Adrenal gland (tissue), 12 donors: Measurements from ENCODE around the gene CFAP47. TPM values are rescaled to one million over a fixed set of nuclear protein-coding genes. Genes with fewer than 3 reads are reported as not detected.

Experiments
- DNase-seq, 7 donors: peaks; one replicate each; pipeline ENCODE4 v3.0.0-alpha.2; 2019 to 2020
- H3K27ac ChIP-seq, 5 donors: fragments of 200-600 bp; sonication (generic) in 4 of 5; 1 replicate in 3 of 5; 2 replicates in 2 of 5; pipeline versions ENCODE4 v1.5.1 to v1.8.0; 2016 to 2020; ENCODE audit warnings: mild to moderate bottlenecking in 1 of 5
- H3K27me3 ChIP-seq: fragments of 200-600 bp; 2 replicates; pipeline ENCODE4 v1.8.0; 2021
- H3K36me3 ChIP-seq, 2 donors: fragments of 200-600 bp; replicated peaks in 1 of 2; 1 replicate in 1 of 2; 2 replicates in 1 of 2; pipeline versions ENCODE4 v1.5.1 to v1.8.0; 2018 to 2022
- H3K4me1 ChIP-seq, 2 donors: fragments of 200-600 bp; replicated peaks in 1 of 2; 1 replicate in 1 of 2; 2 replicates in 1 of 2; pipeline versions ENCODE4 v1.5.1 to v1.8.0; 2018 to 2021
- H3K4me3 ChIP-seq, 4 donors: fragments of 200-600 bp; sonication (generic) in 3 of 4; one replicate each; pipeline ENCODE4 v1.5.1; 2016 to 2018
- H3K9me3 ChIP-seq, 3 donors: fragments of 200-600 bp; sonication (generic) in 1 of 3; replicated peaks in 1 of 3; 1 replicate in 2 of 3; 2 replicates in 1 of 3; pipeline versions ENCODE4 v1.5.1 to v1.8.0; 2016 to 2021
- CTCF ChIP-seq, 6 experiments: fragments of 450-650 bp in 4 of 6; fragments of 200-600 bp in 2 of 6; sonication (generic) in 1 of 6; IDR thresholded peaks; 1 replicate in 5 of 6; 2 replicates in 1 of 6; pipeline versions ENCODE4 v1.5.1 to v1.8.0; 2016 to 2021; ENCODE audit warnings: antibody characterized with exemption in 6 of 6, mild to moderate bottlenecking in 2 of 6, moderate library complexity in 1 of 6
- POLR2A ChIP-seq, 2 donors: fragments of 450-650 bp; IDR thresholded peaks; one replicate each; pipeline ENCODE4 v1.6.1; 2017; ENCODE audit warnings: antibody characterized with exemption in 2 of 2, mild to moderate bottlenecking in 2 of 2, moderate library complexity in 1 of 2
- WGBS, 4 donors: extraction: QIAGEN DNeasy Blood & Tissue Kit in 2 of 4; methylation state at CpG; one replicate each; pipeline versions ENCODE4 v1.1.5 to v1.1.7; 2013 to 2017; 5-methylcytosine and 5-hydroxymethylcytosine counted together
- intact Hi-C, 2 donors: fragments of 100-400 bp; cut with DNase I; formaldehyde crosslinking; loops; one replicate each; pipeline versions ENCODE4 v1.14.1 to v1.15.0; 2022 to 2023
- polyA plus RNA-seq, 3 donors: library from polyadenylated mRNA; stranded (reverse); fragments of 200-250 nt in 2 of 3; fragments of 350-450 nt in 1 of 3; fragmentation: Illumina TruSeq in 1 of 3; extraction: RNeasy Lipid Tissue Mini Kit (QIAGEN cat#74804) in 1 of 3; gene quantifications; one replicate each; pipeline ENCODE4 v1.2.3, GENCODE V29; 2013 to 2014
- total RNA-seq, 9 donors: library from RNA; depleted of rRNA in 4 of 9; stranded (reverse); fragments of >200 nt in 4 of 9; fragments of 120-200 nt in 1 of 9; fragmentation: NEBNext Ultra II Directional in 1 of 9; extraction: Animal tissue kit (Norgen Biotek cat#: 25700) in 1 of 9; gene quantifications; one replicate each; pipeline versions ENCODE4 v1.1.0 to v1.2.4, GENCODE V29; 2013 to 2023
- donor health status: healthy with polysubstance abuse.
- donor health status: Bipolar disorder and iron deficiency.
- donor health status: DM: yes; HTN: yes; CAD: no.
- donor health status: DM: no; HTN: no; CAD: no.
- donor health status: DM: no; HTN: no; CAD: no.
- donor health status: DM: yes; HTN: yes; CAD: no.

The CFAP47 gene
- total and polyA plus RNA-seq, 12 donors = 0.03 to 3.7 (median 0.14) TPM; not detected in 5

GRCh38 chrX:36401774-36402173 lies 482.2 kb downstream of the CFAP47 start:
- intact Hi-C loops = no loop called here
- H3K4me3 ChIP-seq = no peak overlapping the region
- DNase-seq = no peak
- no peaks in the 10 kb centered on the region for H3K36me3 ChIP-seq
- peaks cover 5% of the 10 kb centered on the region for H3K27me3 ChIP-seq
- 79 to 96% (median 85%) methylated on average over 3 of the region's 3 CpGs for WGBS, 4 donors
- no peaks in the 10 kb centered on the region for H3K9me3 ChIP-seq
- no peaks in the 10 kb centered on the region for H3K4me1 ChIP-seq
- TF ChIP-seq CTCF (IDR thresholded peaks at IDR 0.05) = no peak
- TF ChIP-seq POLR2A (IDR thresholded peaks at IDR 0.05) = no peak
- no peak overlapping the region for H3K27ac ChIP-seq

- Histone ChIP-seq H3K9me3 (no peaks in the 10 kb centered on the region), H3K27me3 (peaks cover 6% of the 10 kb centered on the region), H3K4me3 (no peak overlapping the region), H3K4me1 (no peaks in the 10 kb centered on the region), H3K27ac (no peak overlapping the region), H3K36me3 (no peaks in the 10 kb centered on the region)
- no peak for TF ChIP-seq POLR2A (IDR thresholded peaks at IDR 0.05)
- no peak for TF ChIP-seq CTCF (IDR thresholded peaks at IDR 0.05)
- DNase-seq = no peak
- intact Hi-C loops = no loop called here
- 38 to 58% (median 56%) methylated on average over 8 of the region's 8 CpGs for WGBS, 4 donors
Measured at GRCh38 chrX:36407836-36408235, 488.3 kb downstream of the CFAP47 start.

GRCh38 chrX:36414056-36414455 lies 494.5 kb downstream of the CFAP47 start:
- H3K9me3 ChIP-seq = no peaks in the 10 kb centered on the region
- 80 to 94% (median 94%) methylated on average over 2 of the region's 2 CpGs; no CpG with 5 or more reads in 1 of the 4 donors for WGBS, 4 donors

GRCh38 chrX:36422368-36422767 lies 502.8 kb downstream of the CFAP47 start:
- H3K27ac ChIP-seq = no peak overlapping the region
- H3K4me1 ChIP-seq = no peaks in the 10 kb centered on the region
- H3K4me3 ChIP-seq = no peak overlapping the region
- H3K9me3 ChIP-seq = no peaks in the 10 kb centered on the region
- peaks cover 4% of the 10 kb centered on the region for H3K27me3 ChIP-seq
- WGBS, 4 donors = 79 to 96% (median 83%) methylated on average over 1 of the region's 1 CpG
- TF ChIP-seq CTCF (IDR thresholded peaks at IDR 0.05) = no peak
- TF ChIP-seq POLR2A (IDR thresholded peaks at IDR 0.05) = no peak
- no peak for DNase-seq
- intact Hi-C loops = no loop called here
- no peaks in the 10 kb centered on the region for H3K36me3 ChIP-seq

More at GRCh38 chrX:36414056-36414455, 494.5 kb downstream of the CFAP47 start:
- H3K36me3 ChIP-seq = no peaks in the 10 kb centered on the region
- H3K27ac ChIP-seq = no peak overlapping the region
- no peak for TF ChIP-seq POLR2A (IDR thresholded peaks at IDR 0.05)
- no peak for TF ChIP-seq CTCF (IDR thresholded peaks at IDR 0.05)
- peaks cover 4% of the 10 kb centered on the region for H3K27me3 ChIP-seq
- intact Hi-C loops = no loop called here
- H3K4me1 ChIP-seq = no peaks in the 10 kb centered on the region
- no peak overlapping the region for H3K4me3 ChIP-seq
- no peak for DNase-seq
